ENCODE results near the gene CHD5.
"Not testable (repeated sequence)": the region's sequence is repeated elsewhere in the genome, so short reads cannot be mapped to it uniquely, and the experiment has no call there.

The CHD5 gene

GRCh38 chr1:6086358-6086757, 93.8 kb downstream of the CHD5 start:
- no peak for DNase-seq (ENCODE audit: low read depth in 3 of 3)

GRCh38 chr1:6085666-6086065, 94.5 kb downstream of the CHD5 start:
- DNase-seq (ENCODE audit: low read depth in 3 of 3), result no peak

GRCh38 chr1:6084781-6085495, 95.2 kb downstream of the CHD5 start:
- no peak for DNase-seq (ENCODE audit: low read depth in 3 of 3)

GRCh38 chr1:6083801-6084446, 96.2 kb downstream of the CHD5 start:
- DNase-seq (ENCODE audit: low read depth in 3 of 3), result no peak

- no peak for DNase-seq (ENCODE audit: low read depth in 3 of 3)
Measured at GRCh38 chr1:6083385-6083784, 96.7 kb downstream of the CHD5 start.

GRCh38 chr1:6082430-6082971, 97.6 kb downstream of the CHD5 start:
- no peak for DNase-seq (ENCODE audit: low read depth in 3 of 3)

GRCh38 chr1:6081901-6082300, 98.2 kb downstream of the CHD5 start:
- no peak for DNase-seq (ENCODE audit: low read depth in 3 of 3)

- DNase-seq (ENCODE audit: low read depth in 3 of 3), result no peak
Measured at GRCh38 chr1:6080469-6080868, 99.7 kb downstream of the CHD5 start.

GRCh38 chr1:6077919-6078318, 102.2 kb downstream of the CHD5 start:
- no peak for DNase-seq (ENCODE audit: low read depth in 3 of 3)

GRCh38 chr1:6077506-6077905, 102.6 kb downstream of the CHD5 start:
- no peak for DNase-seq (ENCODE audit: low read depth in 3 of 3)

GRCh38 chr1:6077061-6077460, 103.1 kb downstream of the CHD5 start:
- DNase-seq (ENCODE audit: low read depth in 3 of 3), result not testable (repeated sequence)

- no peak for DNase-seq (ENCODE audit: low read depth in 3 of 3)
Measured at GRCh38 chr1:6075748-6076147, 104.4 kb downstream of the CHD5 start.

GRCh38 chr1:6074192-6074901, 105.8 kb downstream of the CHD5 start:
- DNase-seq (ENCODE audit: low read depth in 3 of 3), result no peak

GRCh38 chr1:6073480-6074053, 106.6 kb downstream of the CHD5 start:
- no peak for DNase-seq (ENCODE audit: low read depth in 3 of 3)

GRCh38 chr1:6072774-6073479, 107.2 kb downstream of the CHD5 start:
- DNase-seq (ENCODE audit: low read depth in 3 of 3), result no peak

- DNase-seq (ENCODE audit: low read depth in 3 of 3), result no peak
Measured at GRCh38 chr1:6071219-6071618, 108.9 kb downstream of the CHD5 start.

- no peak for DNase-seq (ENCODE audit: low read depth in 3 of 3)
Measured at GRCh38 chr1:6070450-6070974, 109.6 kb downstream of the CHD5 start.

GRCh38 chr1:6069573-6069972, 110.5 kb downstream of the CHD5 start:
- no peak for DNase-seq (ENCODE audit: low read depth in 3 of 3)

GRCh38 chr1:6068932-6069331, 111.2 kb downstream of the CHD5 start:
- DNase-seq (ENCODE audit: low read depth in 3 of 3), result no peak

GRCh38 chr1:6068073-6068472, 112.0 kb downstream of the CHD5 start:
- no peak for DNase-seq (ENCODE audit: low read depth in 3 of 3)

GRCh38 chr1:6066680-6067079, 113.4 kb downstream of the CHD5 start:
- no peak for DNase-seq (ENCODE audit: low read depth in 3 of 3)
